Activated T-cell treated with anti-CD3 and anti-CD28 coated beads for 24 hours (primary cell): Measurements from ENCODE around the gene HDAC4.
A peak's percentile ranks its signal among the peaks of the same experiment; 100 is the strongest.

Experiments used
- DNase-seq: peaks from one replicate; pipeline ENCODE4 v3.0.0-alpha.2; 2020; ENCODE audit warnings: low read depth

Gene HDAC4

DNA sequence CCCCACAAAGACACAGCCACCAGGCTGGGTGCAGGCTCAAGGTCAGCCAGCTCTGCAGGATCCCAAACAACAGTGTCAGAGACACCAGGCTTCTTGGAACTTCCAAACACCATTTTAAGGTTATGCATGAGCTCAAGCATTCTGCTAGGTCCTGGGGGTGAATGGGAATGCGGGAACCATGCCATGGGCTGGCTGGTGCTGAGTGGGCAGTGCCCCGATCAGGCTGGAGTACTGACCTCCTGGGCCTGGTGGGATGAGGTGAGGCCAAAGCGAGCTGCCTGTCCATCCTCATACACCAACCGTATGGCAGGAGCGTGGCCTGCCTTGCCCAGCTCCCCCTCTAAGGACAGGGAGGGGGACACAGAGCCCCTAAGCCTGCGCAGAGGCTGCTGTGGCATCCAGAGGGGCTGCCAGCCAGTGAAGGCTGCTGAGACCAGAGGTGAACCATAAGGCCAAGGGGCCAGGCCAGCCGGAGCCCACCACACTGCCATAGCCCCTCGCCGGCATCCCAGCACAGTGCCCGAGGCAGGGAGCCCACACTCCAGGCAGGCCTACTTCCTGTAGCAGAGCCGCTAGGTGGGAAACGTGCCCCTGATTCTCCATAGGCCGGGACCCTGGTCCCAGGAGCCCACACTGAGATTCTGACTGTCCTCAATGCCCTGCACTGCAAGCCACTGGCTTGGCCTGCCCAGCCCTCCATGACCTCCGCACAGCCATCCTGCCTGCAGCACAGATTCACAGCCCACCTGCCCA, 135.0 kb downstream of the HDAC4 start:
- no peak for DNase-seq

GRCh38 chr2:239264838-239265651, 135.8 kb downstream of the HDAC4 start:
- DNase-seq = peak; percentile 54

DNA sequence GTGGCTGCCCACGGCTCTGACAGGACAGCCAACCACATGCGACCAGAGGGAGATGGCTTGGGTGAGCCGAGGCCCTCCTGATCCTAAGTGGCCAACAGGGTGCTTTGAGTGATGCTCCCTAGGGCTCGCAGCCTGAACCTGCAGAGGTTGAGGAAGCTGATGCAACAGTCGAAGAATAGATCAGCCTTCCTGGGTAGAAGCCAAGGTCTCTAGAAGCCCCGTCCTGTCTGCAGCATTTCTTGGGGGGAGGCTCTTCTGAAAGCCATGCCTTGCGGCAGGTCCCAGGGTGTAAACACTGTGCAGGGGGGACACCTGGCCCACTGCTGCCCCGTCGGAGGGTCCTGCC, 136.4 kb downstream of the HDAC4 start:
- DNase-seq = no peak

DNA sequence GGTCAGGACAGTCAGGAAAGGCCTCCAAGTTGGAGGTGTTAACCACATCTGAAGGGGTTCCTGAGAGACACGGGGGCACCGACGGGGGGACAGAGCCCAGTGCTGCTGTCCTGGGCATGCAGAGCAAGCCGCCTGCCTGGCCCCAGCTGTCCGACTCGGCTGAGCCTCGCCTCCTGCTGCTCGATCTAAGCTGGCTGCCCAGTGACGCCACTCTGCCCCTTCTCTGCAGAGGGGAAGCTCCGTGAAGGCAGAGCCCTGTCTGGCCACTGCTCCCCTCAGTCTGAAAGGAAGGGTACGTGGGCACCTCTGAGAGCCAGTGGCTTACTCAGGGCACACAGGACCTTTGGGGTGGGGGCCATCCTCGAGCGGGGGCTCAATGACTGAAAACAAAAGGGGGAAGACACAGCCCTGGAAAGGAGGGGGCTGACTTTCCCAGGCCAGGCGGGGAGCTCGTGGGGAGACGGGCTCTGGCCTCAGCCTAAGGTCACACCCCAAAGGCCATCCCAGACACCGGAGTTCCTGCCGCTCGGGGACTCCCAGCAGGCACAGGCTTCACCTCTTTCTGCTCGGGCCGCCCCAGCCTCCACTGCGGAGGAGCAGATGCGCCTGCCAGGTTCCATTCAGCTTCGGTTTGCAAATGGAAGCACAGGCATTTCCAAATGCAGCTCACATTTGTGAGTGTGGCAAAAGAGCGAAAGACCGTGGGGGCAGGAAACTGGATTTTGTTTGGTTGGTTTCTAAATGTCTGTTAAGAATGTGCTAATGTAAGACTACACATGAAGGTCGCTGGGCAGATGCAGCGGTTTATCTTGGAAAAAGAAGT, 136.9 kb downstream of the HDAC4 start:
- no peak for DNase-seq

GRCh38 chr2:239263231-239263630, 137.6 kb downstream of the HDAC4 start:
- DNase-seq = no peak

- no peak for DNase-seq
Observed at GRCh38 chr2:239262484-239263230, 138.2 kb downstream of the HDAC4 start.

DNA sequence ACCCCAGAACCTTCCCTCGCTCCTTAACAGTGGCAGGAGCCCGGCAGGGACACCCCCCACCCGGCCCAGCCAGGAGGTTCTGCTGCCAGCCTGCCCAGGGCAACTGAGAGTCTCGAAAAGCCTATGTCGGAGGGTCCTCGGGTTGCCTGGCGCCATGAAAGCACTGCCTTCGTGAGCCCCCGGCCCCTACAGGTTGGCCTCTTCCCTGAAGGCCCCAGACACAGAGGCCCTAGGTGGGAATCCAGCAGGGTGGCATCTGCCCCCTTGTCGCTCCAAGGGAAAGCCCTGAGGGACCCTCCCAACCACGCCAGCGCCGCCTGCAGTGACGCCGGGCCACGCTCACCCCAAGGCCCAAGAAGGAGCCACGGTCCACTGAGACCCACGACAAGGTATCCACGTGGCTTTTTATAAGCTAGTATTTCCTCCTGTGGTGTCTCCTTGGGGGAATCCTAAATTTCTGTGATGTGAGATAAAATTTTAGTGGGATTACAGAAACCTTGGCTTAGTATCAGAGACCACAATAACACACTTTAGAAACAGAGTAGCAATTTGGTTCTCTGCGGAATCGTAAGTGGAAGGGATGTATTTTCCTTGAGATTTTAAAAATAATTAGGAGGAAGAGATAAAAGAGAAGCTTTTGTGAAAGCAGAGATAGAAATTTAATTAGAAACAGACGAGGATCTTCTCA, 138.9 kb downstream of the HDAC4 start:
- no peak for DNase-seq

GRCh38 chr2:239261356-239261755, 139.5 kb downstream of the HDAC4 start:
- no peak for DNase-seq

- no peak for DNase-seq
Observed at GRCh38 chr2:239260546-239261327, 140.1 kb downstream of the HDAC4 start.

DNA sequence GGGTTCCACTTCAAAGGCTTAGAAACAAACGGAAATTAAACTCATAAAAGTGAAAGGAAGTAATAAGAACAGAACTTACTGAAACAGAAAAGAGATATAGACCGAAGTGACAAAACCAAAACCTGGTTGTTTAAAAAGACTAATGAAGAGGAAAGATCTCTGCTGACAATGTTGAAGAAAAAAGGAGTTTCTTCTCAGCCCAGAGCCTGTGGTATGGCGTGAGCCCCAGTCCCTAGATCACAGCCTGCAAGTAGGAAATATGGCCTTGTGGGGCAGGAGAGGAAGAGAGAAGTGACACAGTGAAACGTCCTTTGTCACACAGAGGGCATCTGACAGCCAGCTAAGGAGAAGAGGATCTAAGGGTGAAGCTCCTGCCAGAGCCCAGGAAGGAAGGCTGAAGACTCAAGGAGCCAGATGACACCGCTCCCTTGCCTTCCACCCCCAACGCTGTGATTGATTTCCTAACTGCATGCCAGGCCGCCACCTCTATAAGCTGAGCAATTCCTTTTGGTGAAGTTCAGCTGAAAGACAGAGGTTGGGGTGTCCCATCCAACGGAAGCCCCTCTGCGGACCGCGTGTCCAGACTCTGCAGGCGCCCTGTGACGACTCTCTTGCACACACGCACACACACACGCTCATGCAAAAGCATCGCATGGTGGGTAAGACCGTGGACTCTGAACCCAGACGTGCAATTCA, 141.1 kb downstream of the HDAC4 start:
- DNase-seq = no peak

- no peak for DNase-seq
Observed at GRCh38 chr2:239259173-239259572, 141.6 kb downstream of the HDAC4 start.

DNA sequence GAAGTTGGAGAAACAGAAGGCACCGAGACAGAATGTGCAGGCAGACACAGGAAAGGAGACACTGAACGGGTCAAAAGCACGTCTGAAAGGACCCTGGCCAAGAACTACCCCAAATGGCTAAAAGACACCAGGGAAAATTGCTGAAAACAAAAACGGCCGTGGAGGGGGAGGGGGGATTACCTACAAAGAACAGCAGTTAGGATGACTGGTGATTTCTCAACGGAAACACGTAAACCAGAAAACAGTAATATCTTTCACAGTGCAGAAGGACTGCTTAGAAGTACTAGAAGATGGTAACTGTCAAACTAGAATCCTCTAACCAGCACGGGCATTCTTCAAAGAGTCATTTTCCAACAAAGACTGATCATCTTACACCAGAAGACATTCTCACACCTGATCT, 142.6 kb downstream of the HDAC4 start:
- DNase-seq = no peak

GRCh38 chr2:239257511-239257937, 143.3 kb downstream of the HDAC4 start:
- DNase-seq = no peak

DNA sequence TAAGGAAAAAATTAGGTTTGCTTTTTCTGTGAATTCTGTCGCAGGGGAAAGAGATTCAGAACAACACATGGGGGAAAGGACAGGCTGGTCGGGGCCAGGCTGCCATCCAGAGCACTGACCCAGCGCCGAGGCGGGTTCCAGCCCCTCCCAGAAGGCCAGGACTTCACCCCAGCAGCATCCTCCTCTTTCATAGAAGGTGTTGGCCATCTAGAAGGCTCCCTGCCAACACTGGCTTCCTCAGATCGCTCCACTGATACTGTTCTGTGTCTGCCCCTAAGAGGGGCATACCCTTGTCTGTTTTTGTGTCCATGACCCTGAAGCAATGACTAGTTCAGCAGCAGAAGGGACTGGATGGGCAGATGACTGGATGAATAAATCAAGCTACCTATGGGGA, 144.5 kb downstream of the HDAC4 start:
- no peak for DNase-seq

DNA sequence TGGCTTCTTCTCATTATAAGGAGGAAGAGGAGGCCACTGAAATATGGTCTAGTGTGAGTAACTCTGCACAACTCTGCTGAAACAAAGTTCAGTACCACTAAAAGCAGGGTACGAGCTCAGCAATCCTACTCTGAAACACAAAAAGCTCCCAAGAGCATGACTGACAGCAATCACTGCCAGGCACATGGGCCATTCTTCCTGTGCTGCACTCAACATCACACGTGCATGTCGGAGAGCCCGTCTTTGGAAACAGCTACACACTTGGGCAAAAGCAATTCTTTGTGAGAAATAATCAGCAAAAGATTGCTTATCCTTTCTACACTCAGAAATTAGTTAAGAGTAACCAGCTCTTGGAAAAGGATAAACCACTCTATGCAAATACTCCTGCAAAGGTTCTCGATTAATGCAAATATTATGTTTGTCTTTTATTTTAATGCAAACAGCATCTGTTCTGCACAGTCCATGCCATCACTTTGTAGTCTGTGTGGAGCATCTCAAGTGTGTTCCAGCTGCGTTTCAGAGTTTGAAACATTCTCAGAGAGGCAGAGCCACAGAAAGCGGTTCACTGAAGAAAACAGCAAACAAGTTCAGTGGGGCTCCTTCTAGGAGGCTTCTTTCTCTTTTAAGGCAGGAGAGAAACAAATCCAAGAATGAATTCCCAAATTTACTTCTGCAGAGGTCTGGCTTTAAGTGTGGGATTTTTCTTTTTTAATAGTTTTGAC, 145.0 kb downstream of the HDAC4 start:
- no peak for DNase-seq

DNA sequence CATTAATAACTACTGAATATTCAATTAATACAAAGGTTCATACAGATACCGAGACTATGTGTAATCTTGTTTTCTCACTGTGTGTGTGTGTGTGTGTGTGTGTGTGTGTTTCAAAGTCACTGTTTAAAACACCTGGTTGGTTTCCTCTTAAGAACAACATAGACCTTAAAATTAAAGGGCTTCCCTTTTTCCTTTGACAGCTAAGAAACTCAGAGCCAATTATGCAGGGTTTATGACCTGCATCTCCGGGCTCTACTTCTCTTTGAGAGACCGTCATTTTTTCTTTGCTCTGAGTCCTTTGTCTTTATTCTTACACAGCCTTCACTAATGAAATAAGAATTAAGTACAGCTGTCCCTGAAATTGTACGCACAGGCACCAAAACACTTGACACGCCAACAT, 145.6 kb downstream of the HDAC4 start:
- DNase-seq = no peak

DNA sequence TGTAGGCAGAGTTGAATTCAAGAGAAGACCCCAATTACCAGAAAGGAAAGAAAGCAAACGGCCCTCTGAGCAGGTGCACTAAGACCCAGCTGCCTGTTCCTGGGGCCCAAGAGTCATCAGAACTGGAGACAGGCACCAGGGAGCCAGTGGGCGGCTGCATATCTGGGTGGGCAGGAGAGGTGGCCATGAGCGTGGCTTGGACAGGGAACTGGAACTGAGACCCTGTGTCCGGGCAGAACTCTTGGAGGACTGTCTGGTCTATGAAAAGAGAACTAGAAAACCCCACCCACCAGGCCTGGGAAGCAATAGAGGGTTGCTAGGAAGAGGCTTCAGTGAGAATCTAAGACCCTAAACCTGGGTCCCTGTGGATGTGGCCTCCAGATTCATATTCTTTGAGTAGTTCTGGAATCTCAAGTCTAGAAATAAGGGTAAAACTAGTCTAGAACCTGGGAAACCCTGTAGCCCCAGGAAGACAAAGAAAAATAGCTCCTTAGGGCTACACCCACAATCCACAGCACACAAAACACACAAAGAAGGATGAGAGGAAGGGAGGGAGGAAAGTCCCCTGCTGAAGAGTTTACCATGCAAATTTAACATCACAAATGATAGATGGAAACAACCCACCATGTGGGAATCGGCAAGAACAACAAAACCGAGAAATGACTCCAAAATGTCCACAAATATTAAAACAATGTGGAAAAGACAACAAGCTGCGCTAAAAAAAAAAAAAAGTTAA, 147.0 kb downstream of the HDAC4 start:
- DNase-seq = no peak

DNA sequence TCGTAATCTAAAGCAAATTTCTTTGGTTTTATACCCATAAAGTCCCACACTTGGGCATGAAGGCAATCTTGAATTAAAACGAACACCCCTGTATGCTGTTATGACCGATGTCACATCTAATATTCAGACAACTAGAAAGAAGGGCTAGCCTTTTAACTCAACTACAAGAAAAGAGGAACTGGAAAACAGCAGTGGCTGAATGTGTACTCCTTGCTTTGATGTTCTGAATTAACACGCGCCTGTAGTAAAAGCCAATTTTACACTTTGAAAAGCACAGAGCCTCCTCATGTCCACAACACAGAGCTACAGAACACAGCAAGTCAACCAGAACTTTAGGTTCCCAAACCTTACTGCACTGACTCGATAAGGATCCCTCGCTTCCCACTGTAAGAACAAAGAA, 147.6 kb downstream of the HDAC4 start:
- DNase-seq = no peak

- no peak for DNase-seq
Observed at GRCh38 chr2:239252801-239253200, 148.0 kb downstream of the HDAC4 start.
